Naive thymus-derived CD8-positive, alpha-beta T cell (primary cell): ENCODE measurements around the gene BTBD2. TPM values are rescaled to one million over a fixed set of nuclear protein-coding genes. Genes with fewer than 3 reads are reported as not detected.

Experiments used
- ATAC-seq, 2 donors: fragments of 150-1000 bp; cut with Tn5 transposase in 1 of 2; sonication (Bioruptor Pico), chemical (Tn5 transposase) in 1 of 2; 1 replicate in 1 of 2; 2 replicates in 1 of 2; pipeline ENCODE4 v1.10.0; 2021; ENCODE audit warnings: mild to moderate bottlenecking in 2 of 2, moderate library complexity in 2 of 2
- POLR2A ChIA-PET: fragments of 350-600 bp; sonication (Branson Sonifier 250); formaldehyde crosslinking; loops from one replicate; lab custom pipeline; 2021; ENCODE audit warnings: antibody characterized with exemption; lab: Charles Lee
- DNase-seq, 10 donors: peaks; one replicate each; pipeline versions ENCODE4 v3.0.0 to v3.0.0-alpha.2; 2020 to 2022
- H3K27ac Mint-ChIP-seq, 10 donors: one replicate each; pipeline ENCODE4 v1.8.0; 2020 to 2022; ENCODE audit warnings: mild to moderate bottlenecking in 10 of 10, mixed read lengths in 10 of 10, moderate library complexity in 4 of 10, inconsistent platforms in 1 of 10
- H3K27me3 Mint-ChIP-seq, 5 donors: one replicate each; pipeline ENCODE4 v1.8.0; 2021 to 2022; ENCODE audit warnings: mixed read lengths in 5 of 5
- H3K36me3 Mint-ChIP-seq, 3 donors: one replicate each; pipeline ENCODE4 v1.8.0; 2020 to 2022; ENCODE audit warnings: mixed read lengths in 3 of 3, mild to moderate bottlenecking in 2 of 3, inconsistent platforms in 1 of 3
- H3K4me1 Mint-ChIP-seq, 4 donors: one replicate each; pipeline ENCODE4 v1.8.0; 2021 to 2022; ENCODE audit warnings: mixed read lengths in 4 of 4
- H3K4me3 Mint-ChIP-seq, 10 donors: one replicate each; pipeline ENCODE4 v1.8.0; 2020 to 2022; ENCODE audit warnings: mild to moderate bottlenecking in 10 of 10, mixed read lengths in 10 of 10, moderate library complexity in 6 of 10, inconsistent platforms in 1 of 10
- H3K9me3 Mint-ChIP-seq, 9 donors: one replicate each; pipeline ENCODE4 v1.8.0; 2020 to 2022; ENCODE audit warnings: mixed read lengths in 9 of 9, mild to moderate bottlenecking in 3 of 9, inconsistent platforms in 1 of 9, moderate library complexity in 1 of 9
- polyA plus RNA-seq, 3 donors: library from polyadenylated mRNA; unstranded; fragments of 300-500 nt; fragmentation: Illumina TruSeq; gene quantifications; one replicate each; pipeline ENCODE4 v1.2.3, GENCODE V29; 2021
- total RNA-seq, 8 experiments: library from RNA in 2 of 8; stranded (reverse) in 2 of 8; gene quantifications; one replicate each; pipeline ENCODE4 v1.2.3 and lab custom pipeline; 2021 to 2026

Gene BTBD2
- total and polyA plus RNA-seq, 5 experiments from 2014 or later = 3.2 to 64.1 (median 7.3) TPM

- no peak for DNase-seq
- Mint-ChIP-seq H3K4me1 (peaks cover 10 to 43% (median 17%) of the 10 kb centered on the region in 4 donors), H3K36me3 (peaks cover 0 to 19% (median 2%) of the 10 kb centered on the region in 3 donors), H3K4me3 (peak overlapping the region in 1 of 10 donors; percentile 51), H3K9me3 (no peaks in the 10 kb centered on the region), H3K27me3 (no peaks in the 10 kb centered on the region), H3K27ac (no peak overlapping the region)
- POLR2A ChIA-PET = interaction anchor here (0.6 kb wide), 1 partner anchor 88 kb away, joined by 4 read pairs; no protein-coding TSS in a partner anchor
- ATAC-seq = no peak
These were observed 59.4 kb downstream of the BTBD2 start for GRCh38 chr19:1956122-1956494.

- peaks cover 10 to 46% (median 19%) of the 10 kb centered on the region in 4 donors for H3K4me1 Mint-ChIP-seq
- no peak overlapping the region for H3K4me3 Mint-ChIP-seq
These were observed 60.1 kb downstream of the BTBD2 start for GRCh38 chr19:1955171-1956121.

GRCh38 chr19:1954532-1954933 lies 61.0 kb downstream of the BTBD2 start:
- Mint-ChIP-seq H3K36me3 (peaks cover 0 to 24% (median 2%) of the 10 kb centered on the region in 3 donors), H3K27me3 (no peaks in the 10 kb centered on the region), H3K4me1 (peaks cover 8 to 48% (median 21%) of the 10 kb centered on the region in 4 donors), H3K27ac (no peak overlapping the region), H3K4me3 (no peak overlapping the region), H3K9me3 (no peaks in the 10 kb centered on the region)
- no peak for DNase-seq
- ATAC-seq = no peak
- POLR2A ChIA-PET = interaction anchor here (1.2 kb wide), 1 partner anchor 21 kb away, joined by 3 read pairs; no protein-coding TSS in a partner anchor

More at GRCh38 chr19:1955171-1956121, 60.1 kb downstream of the BTBD2 start:
- Mint-ChIP-seq H3K36me3 (peaks cover 0 to 22% (median 2%) of the 10 kb centered on the region in 3 donors), H3K27ac (no peak overlapping the region), H3K9me3 (no peaks in the 10 kb centered on the region), H3K27me3 (no peaks in the 10 kb centered on the region)
- POLR2A ChIA-PET = interaction anchor here (0.6 to 1.2 kb wide), 2 partner anchors 20 to 87 kb away, joined by 3 to 4 read pairs; no protein-coding TSS in a partner anchor
- ATAC-seq (no peak), DNase-seq (no peak)

DNA sequence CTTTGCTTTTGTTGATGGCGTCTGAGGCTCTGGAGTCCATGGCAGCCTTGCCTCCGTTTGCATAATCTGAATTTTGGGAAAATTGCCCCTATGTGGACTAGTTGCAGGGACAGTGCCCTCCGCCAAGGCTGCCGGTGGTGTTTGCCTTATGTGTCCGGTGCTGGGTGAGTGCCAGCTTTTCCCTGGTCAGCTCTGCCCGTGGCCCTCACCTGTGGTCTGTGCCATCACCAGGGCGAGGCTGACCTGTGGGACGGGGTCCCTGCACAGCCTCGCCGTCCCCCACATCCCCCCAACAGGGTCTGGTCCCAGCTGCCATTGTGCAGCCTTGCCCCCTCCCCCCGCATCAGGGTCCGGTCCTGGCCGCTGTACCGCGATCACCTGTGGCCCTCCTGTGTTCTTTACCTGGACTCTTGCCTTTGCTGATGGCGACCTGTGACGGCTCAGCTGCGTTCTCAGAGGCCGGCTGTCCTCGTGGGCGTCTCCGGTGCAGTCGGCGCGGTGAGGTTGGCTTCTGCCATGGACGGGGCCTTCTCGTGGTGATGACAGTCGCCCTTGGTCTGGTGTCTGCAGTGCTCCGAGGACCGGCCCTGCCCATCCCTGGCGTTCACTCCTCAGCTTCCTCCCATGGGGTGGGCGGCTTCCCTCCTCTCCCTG lies 61.9 kb downstream of the BTBD2 start:
- Mint-ChIP-seq H3K4me1 (peaks cover 11 to 53% (median 28%) of the 10 kb centered on the region in 4 donors), H3K4me3 (peak overlapping the region in 1 of 10 donors; percentile 6), H3K27ac (peak overlapping the region in 1 of 10 donors; percentile 15)

DNA sequence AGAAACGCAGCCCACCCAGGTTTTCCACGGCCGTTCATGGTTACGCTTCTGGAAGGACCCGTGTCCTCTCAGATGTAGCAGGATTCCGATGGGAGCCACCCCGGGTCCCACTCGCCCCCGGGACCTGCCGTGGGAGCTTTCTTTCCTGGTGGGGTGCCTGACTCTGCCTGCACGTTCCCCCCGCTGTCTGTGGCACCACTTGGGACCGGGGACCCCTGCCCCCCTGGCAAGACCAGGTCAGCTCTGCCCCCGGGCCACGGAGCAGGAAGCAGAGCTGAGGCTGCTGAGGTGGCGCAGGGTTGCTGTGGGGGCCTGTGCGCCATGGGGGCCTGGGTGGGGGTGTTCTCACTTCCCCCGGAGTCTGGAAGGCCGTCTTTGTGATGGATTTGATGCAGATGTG lies 62.5 kb downstream of the BTBD2 start:
- Mint-ChIP-seq H3K27me3 (no peaks in the 10 kb centered on the region), H3K36me3 (peaks cover 0 to 28% (median 2%) of the 10 kb centered on the region in 3 donors), H3K4me3 (no peak overlapping the region), H3K9me3 (no peaks in the 10 kb centered on the region), H3K4me1 (peaks cover 11 to 55% (median 31%) of the 10 kb centered on the region in 4 donors), H3K27ac (no peak overlapping the region)
- ATAC-seq = no peak
- POLR2A ChIA-PET = no interaction called here
- no peak for DNase-seq

More for the DNA sequence above, 61.9 kb downstream of the BTBD2 start:
- POLR2A ChIA-PET = interaction anchor here (0.6 to 1.2 kb wide), 2 partner anchors 21 to 66 kb away, joined by 3 read pairs; no protein-coding TSS in a partner anchor
- Mint-ChIP-seq H3K9me3 (no peaks in the 10 kb centered on the region), H3K27me3 (no peaks in the 10 kb centered on the region), H3K36me3 (peaks cover 0 to 28% (median 2%) of the 10 kb centered on the region in 3 donors)
- ATAC-seq (no peak), DNase-seq (no peak)

- H3K9me3 Mint-ChIP-seq = no peaks in the 10 kb centered on the region
These were observed 62.9 kb downstream of the BTBD2 start for GRCh38 chr19:1952635-1953034.

GRCh38 chr19:1950640-1951039 lies 64.9 kb downstream of the BTBD2 start:
- peaks cover 0 to 28% (median 2%) of the 10 kb centered on the region in 3 donors for H3K36me3 Mint-ChIP-seq
- no peak for DNase-seq
- peak overlapping the region in 1 of 10 donors; percentile 41 for H3K4me3 Mint-ChIP-seq
- H3K27ac Mint-ChIP-seq = peak overlapping the region in 5 of 10 donors; percentile 4 to 81 (median 67)
- no peaks in the 10 kb centered on the region for H3K9me3 Mint-ChIP-seq
- no peaks in the 10 kb centered on the region for H3K27me3 Mint-ChIP-seq
- ATAC-seq = no peak
- H3K4me1 Mint-ChIP-seq = peaks cover 13 to 57% (median 29%) of the 10 kb centered on the region in 4 donors
- POLR2A ChIA-PET = no interaction called here

More at GRCh38 chr19:1952635-1953034, 62.9 kb downstream of the BTBD2 start:
- ATAC-seq = no peak
- no peaks in the 10 kb centered on the region for H3K27me3 Mint-ChIP-seq
- H3K36me3 Mint-ChIP-seq = peaks cover 0 to 28% (median 2%) of the 10 kb centered on the region in 3 donors
- POLR2A ChIA-PET = no interaction called here
- H3K4me3 Mint-ChIP-seq = peak overlapping the region in 1 of 10 donors; percentile 33
- no peak for DNase-seq
- peak overlapping the region in 1 of 10 donors; percentile 56 for H3K27ac Mint-ChIP-seq
- peaks cover 11 to 52% (median 31%) of the 10 kb centered on the region in 4 donors for H3K4me1 Mint-ChIP-seq

DNA sequence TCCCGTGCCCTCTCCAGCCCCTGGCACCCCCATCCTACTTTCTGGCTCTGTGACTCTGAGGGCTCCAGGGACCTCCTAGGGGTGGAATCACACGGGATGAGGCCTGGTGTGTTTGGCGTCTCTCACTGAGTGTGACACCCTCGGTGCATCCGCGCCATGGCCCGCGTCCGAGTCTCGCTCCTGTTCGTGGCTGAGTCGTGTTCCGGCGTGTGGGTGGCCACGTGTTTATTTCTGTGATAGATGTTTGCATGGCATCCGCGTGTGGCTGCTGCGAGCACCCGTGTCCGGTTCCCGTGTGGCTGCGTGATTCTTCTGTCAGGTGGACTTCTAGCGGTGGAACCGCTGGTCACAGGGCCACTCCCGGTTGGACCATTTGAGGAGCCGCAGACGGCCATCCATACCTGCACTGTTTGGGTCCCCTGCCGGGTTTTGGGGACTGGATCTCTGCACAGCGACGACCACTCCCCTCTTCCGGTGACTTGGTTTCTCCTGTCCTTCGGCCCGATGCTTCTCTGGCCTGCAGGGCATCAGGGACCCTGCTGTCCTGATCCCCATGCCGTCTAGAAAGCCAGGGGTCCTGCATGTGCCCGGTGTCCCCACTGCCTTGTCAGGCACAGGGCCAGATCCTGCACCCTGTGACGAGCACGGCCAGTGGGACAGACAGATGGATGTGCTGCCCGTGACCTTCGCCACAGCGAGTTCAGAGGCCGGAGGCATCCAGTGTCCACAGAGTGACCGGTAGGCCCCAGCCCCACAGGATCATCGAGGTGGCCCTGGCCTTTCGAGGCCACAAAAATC lies 66.0 kb downstream of the BTBD2 start:
- ATAC-seq (no peak), DNase-seq (no peak)
- Mint-ChIP-seq H3K4me1 (peaks cover 11 to 62% (median 31%) of the 10 kb centered on the region in 4 donors), H3K36me3 (peaks cover 0 to 28% (median 2%) of the 10 kb centered on the region in 3 donors), H3K27me3 (no peaks in the 10 kb centered on the region), H3K9me3 (no peaks in the 10 kb centered on the region), H3K4me3 (peak overlapping the region in 1 of 10 donors; percentile 41), H3K27ac (peak overlapping the region in 7 of 10 donors; percentile 20 to 87 (median 52))
- POLR2A ChIA-PET = no interaction called here

GRCh38 chr19:1947651-1948209 lies 67.8 kb downstream of the BTBD2 start:
- POLR2A ChIA-PET = no interaction called here
- Mint-ChIP-seq H3K9me3 (no peaks in the 10 kb centered on the region), H3K4me3 (no peak overlapping the region), H3K36me3 (peaks cover 0 to 25% (median 2%) of the 10 kb centered on the region in 3 donors), H3K27me3 (no peaks in the 10 kb centered on the region), H3K4me1 (peaks cover 15 to 73% (median 46%) of the 10 kb centered on the region in 4 donors), H3K27ac (peak overlapping the region in 1 of 10 donors; percentile 48)
- ATAC-seq = no peak
- DNase-seq = no peak

DNA sequence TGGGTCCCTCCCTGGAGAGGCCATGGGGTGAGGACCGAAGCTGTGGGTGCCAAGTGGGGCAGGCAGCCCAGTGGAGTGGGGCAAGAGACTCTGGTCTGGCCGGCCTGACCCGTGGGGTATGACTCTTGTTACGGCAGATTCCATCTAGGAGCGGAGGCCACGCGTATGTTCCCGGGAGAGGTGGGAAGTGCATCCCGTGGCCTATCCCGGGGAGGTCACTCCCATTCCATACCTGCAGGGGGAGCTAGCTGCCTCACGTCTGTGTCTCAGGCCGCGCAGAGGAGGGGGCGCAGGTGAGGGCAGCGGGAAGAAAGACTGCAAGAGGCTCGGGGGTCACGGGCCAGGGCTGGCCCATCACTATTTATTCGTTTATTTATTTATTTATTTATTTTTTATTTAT lies 69.6 kb downstream of the BTBD2 start:
- Mint-ChIP-seq H3K4me3 (peak overlapping the region in 8 of 10 donors; percentile 4 to 80 (median 32)), H3K4me1 (peaks cover 14 to 60% (median 44%) of the 10 kb centered on the region in 4 donors), H3K27me3 (no peaks in the 10 kb centered on the region), H3K36me3 (peaks cover 0 to 12% (median 0%) of the 10 kb centered on the region in 3 donors), H3K9me3 (no peaks in the 10 kb centered on the region), H3K27ac (peak overlapping the region in 9 of 10 donors; percentile 41 to 93 (median 84))
- DNase-seq (peak in 5 of 10 donors; percentile 30 to 74 (median 40)), ATAC-seq (no peak)
- POLR2A ChIA-PET = interaction anchor here (0.5 to 2.0 kb wide), 7 partner anchors 17 to 533 kb away, joined by 3 to 5 read pairs (median 4); partner anchors contain the start of gene PEAK3

GRCh38 chr19:1944916-1945561 lies 70.5 kb downstream of the BTBD2 start:
- no peak for DNase-seq
- Mint-ChIP-seq H3K36me3 (peaks cover 0 to 4% (median 0%) of the 10 kb centered on the region in 3 donors), H3K4me1 (peaks cover 16 to 55% (median 43%) of the 10 kb centered on the region in 4 donors), H3K9me3 (no peaks in the 10 kb centered on the region), H3K27ac (peak overlapping the region in 4 of 10 donors; percentile 52 to 87 (median 82)), H3K4me3 (peak overlapping the region in 6 of 10 donors; percentile 7 to 93 (median 46)), H3K27me3 (no peaks in the 10 kb centered on the region)
- POLR2A ChIA-PET = interaction anchor here (0.7 to 2.0 kb wide), 3 partner anchors 97 to 489 kb away, joined by 5 read pairs; no protein-coding TSS in a partner anchor
- no peak for ATAC-seq
